Astrocyte (in vitro differentiated cells and primary cell): ENCODE results near the gene DUOXA1. TPM values are rescaled to one million over a fixed set of nuclear protein-coding genes. Genes with fewer than 3 reads are reported as not detected.

ENCODE experiments used
- DNase-seq: peaks from one replicate; pipeline ENCODE4 v3.0.0-alpha.2; 2010; ENCODE audit warnings: low read depth
- FAIRE-seq: peaks from 2 replicates; lab custom pipeline; 2011; peaks lifted over from hg19 to GRCh38; lab: Jason Lieb, UNC
- H2AFZ ChIP-seq: 2 replicates; pipeline ENCODE4 v1.6.0; 2012; ENCODE audit warnings: low read depth, low read length, inconsistent platforms
- H3K27ac ChIP-seq: 2 replicates; pipeline ENCODE4 v1.5.1; 2011; ENCODE audit warnings: low read depth, low read length, inconsistent platforms
- H3K27me3 ChIP-seq: 2 replicates; pipeline ENCODE4 v1.6.0; 2011; ENCODE audit warnings: low read length, inconsistent platforms; ENCODE audit not compliant: insufficient read depth
- H3K36me3 ChIP-seq: 2 replicates; pipeline ENCODE4 v1.5.1; 2011; ENCODE audit warnings: low read length, inconsistent platforms; ENCODE audit not compliant: insufficient read depth
- H3K4me1 ChIP-seq: 2 replicates; pipeline ENCODE4 v1.5.1; 2011; ENCODE audit warnings: low read length, inconsistent platforms; ENCODE audit not compliant: insufficient read depth
- H3K4me2 ChIP-seq: 2 replicates; pipeline ENCODE4 v1.6.0; 2012; ENCODE audit warnings: low read length, inconsistent platforms
- H3K4me3 ChIP-seq: 2 replicates; pipeline ENCODE4 v1.5.1; 2011; ENCODE audit warnings: low read depth, mild to moderate bottlenecking, low read length, inconsistent platforms; ENCODE audit not compliant: insufficient read depth
- H3K79me2 ChIP-seq: 2 replicates; pipeline ENCODE4 v1.6.0; 2012; ENCODE audit warnings: mild to moderate bottlenecking, low read length, inconsistent platforms; ENCODE audit not compliant: insufficient read depth
- H3K9ac ChIP-seq: 2 replicates; pipeline ENCODE4 v1.6.0; 2012; ENCODE audit warnings: mild to moderate bottlenecking, low read length, inconsistent platforms
- H3K9me3 ChIP-seq: 2 replicates; pipeline ENCODE4 v1.5.1; 2012; ENCODE audit warnings: low read depth, mild to moderate bottlenecking, low read length, inconsistent platforms; ENCODE audit not compliant: insufficient read depth
- H4K20me1 ChIP-seq: 2 replicates; pipeline ENCODE4 v1.6.0; 2012; ENCODE audit warnings: low read length, inconsistent platforms; ENCODE audit not compliant: insufficient read depth
- H3K27ac Mint-ChIP-seq: one replicate; pipeline ENCODE4 v1.8.0; 2021; ENCODE audit warnings: mild to moderate bottlenecking, mixed read lengths; ENCODE audit not compliant: unreplicated experiment
- H3K27me3 Mint-ChIP-seq: one replicate; pipeline ENCODE4 v1.8.0; 2021; ENCODE audit warnings: low read depth, mixed read lengths; ENCODE audit not compliant: unreplicated experiment
- H3K36me3 Mint-ChIP-seq: one replicate; pipeline ENCODE4 v1.8.0; 2021; ENCODE audit warnings: low read depth, mixed read lengths; ENCODE audit not compliant: unreplicated experiment
- H3K4me1 Mint-ChIP-seq: one replicate; pipeline ENCODE4 v1.8.0; 2021; ENCODE audit warnings: low read depth, mixed read lengths; ENCODE audit not compliant: unreplicated experiment
- H3K4me3 Mint-ChIP-seq: one replicate; pipeline ENCODE4 v1.8.0; 2021; ENCODE audit warnings: mild to moderate bottlenecking, moderate library complexity, mixed read lengths; ENCODE audit not compliant: unreplicated experiment
- H3K9me3 Mint-ChIP-seq: one replicate; pipeline ENCODE4 v1.8.0; 2021; ENCODE audit warnings: mild to moderate bottlenecking, mixed read lengths; ENCODE audit not compliant: unreplicated experiment
- EZH2 ChIP-seq: IDR thresholded peaks from 2 replicates; pipeline ENCODE4 v1.6.1; 2012; ENCODE audit warnings: mild to moderate bottlenecking, low read length, inconsistent platforms; ENCODE audit not compliant: insufficient read depth
- total RNA-seq: library from RNA; stranded (reverse); gene quantifications from 2 replicates; pipeline ENCODE4 v1.2.1, GENCODE V29; 2021
- TF ChIP-seq, protein P1 (sequence below): IDR thresholded peaks from 2 replicates; pipeline ENCODE4 v1.5.1; 2011; ENCODE audit warnings: low read depth, mild to moderate bottlenecking, inconsistent platforms, low read length, moderate library complexity; ENCODE audit not compliant: insufficient read depth

Gene DUOXA1
- total RNA-seq, 1 donor from 2014 or later, result 0.66 TPM

GRCh38 chr15:45151998-45152828, 22.5 kb upstream of the DUOXA1 start:
- no peak overlapping the region for H3K9ac ChIP-seq
- Mint-ChIP-seq H3K27me3 (peaks cover 9% of the 10 kb centered on the region), H3K27ac (no peak overlapping the region), H3K4me3 (no peak overlapping the region), H3K9me3 (peaks cover 1% of the 10 kb centered on the region), H3K4me1 (peaks cover 8% of the 10 kb centered on the region), H3K36me3 (peaks cover 9% of the 10 kb centered on the region)
- H3K36me3 ChIP-seq, result no peaks in the 10 kb centered on the region
- H3K9me3 ChIP-seq, result no peaks in the 10 kb centered on the region
- H3K4me1 ChIP-seq, result peaks cover 5% of the 10 kb centered on the region
- no peak overlapping the region for H2AFZ ChIP-seq
- FAIRE-seq (no peak), DNase-seq (no peak)
- no peak overlapping the region for H3K27ac ChIP-seq
- no peak overlapping the region for H3K4me2 ChIP-seq
- TF ChIP-seq EZH2, result no peak
- TF ChIP-seq, protein P1, sequence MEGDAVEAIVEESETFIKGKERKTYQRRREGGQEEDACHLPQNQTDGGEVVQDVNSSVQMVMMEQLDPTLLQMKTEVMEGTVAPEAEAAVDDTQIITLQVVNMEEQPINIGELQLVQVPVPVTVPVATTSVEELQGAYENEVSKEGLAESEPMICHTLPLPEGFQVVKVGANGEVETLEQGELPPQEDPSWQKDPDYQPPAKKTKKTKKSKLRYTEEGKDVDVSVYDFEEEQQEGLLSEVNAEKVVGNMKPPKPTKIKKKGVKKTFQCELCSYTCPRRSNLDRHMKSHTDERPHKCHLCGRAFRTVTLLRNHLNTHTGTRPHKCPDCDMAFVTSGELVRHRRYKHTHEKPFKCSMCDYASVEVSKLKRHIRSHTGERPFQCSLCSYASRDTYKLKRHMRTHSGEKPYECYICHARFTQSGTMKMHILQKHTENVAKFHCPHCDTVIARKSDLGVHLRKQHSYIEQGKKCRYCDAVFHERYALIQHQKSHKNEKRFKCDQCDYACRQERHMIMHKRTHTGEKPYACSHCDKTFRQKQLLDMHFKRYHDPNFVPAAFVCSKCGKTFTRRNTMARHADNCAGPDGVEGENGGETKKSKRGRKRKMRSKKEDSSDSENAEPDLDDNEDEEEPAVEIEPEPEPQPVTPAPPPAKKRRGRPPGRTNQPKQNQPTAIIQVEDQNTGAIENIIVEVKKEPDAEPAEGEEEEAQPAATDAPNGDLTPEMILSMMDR, result no peak
- H3K27me3 ChIP-seq, result no peaks in the 10 kb centered on the region
- H3K4me3 ChIP-seq, result no peak overlapping the region
- H3K79me2 ChIP-seq, result no peaks in the 10 kb centered on the region
- no peaks in the 10 kb centered on the region for H4K20me1 ChIP-seq

GRCh38 chr15:45150997-45151396, 21.3 kb upstream of the DUOXA1 start:
- FAIRE-seq (no peak), DNase-seq (no peak)
- no peak for TF ChIP-seq EZH2
- TF ChIP-seq, protein P1, result no peak
- H3K27ac Mint-ChIP-seq, result no peak overlapping the region
- Histone ChIP-seq H3K4me1 (no peaks in the 10 kb centered on the region), H3K79me2 (no peaks in the 10 kb centered on the region), H2AFZ (no peak overlapping the region), H4K20me1 (no peaks in the 10 kb centered on the region), H3K9ac (no peak overlapping the region), H3K36me3 (no peaks in the 10 kb centered on the region), H3K9me3 (no peaks in the 10 kb centered on the region), H3K4me3 (no peak overlapping the region), H3K4me2 (no peak overlapping the region), H3K27ac (no peak overlapping the region), H3K27me3 (peaks cover 2% of the 10 kb centered on the region)
- H3K36me3 Mint-ChIP-seq, result peaks cover 9% of the 10 kb centered on the region
- peaks cover 1% of the 10 kb centered on the region for H3K9me3 Mint-ChIP-seq
- no peaks in the 10 kb centered on the region for H3K4me1 Mint-ChIP-seq
- H3K4me3 Mint-ChIP-seq, result no peak overlapping the region
- peaks cover 11% of the 10 kb centered on the region for H3K27me3 Mint-ChIP-seq

DNA sequence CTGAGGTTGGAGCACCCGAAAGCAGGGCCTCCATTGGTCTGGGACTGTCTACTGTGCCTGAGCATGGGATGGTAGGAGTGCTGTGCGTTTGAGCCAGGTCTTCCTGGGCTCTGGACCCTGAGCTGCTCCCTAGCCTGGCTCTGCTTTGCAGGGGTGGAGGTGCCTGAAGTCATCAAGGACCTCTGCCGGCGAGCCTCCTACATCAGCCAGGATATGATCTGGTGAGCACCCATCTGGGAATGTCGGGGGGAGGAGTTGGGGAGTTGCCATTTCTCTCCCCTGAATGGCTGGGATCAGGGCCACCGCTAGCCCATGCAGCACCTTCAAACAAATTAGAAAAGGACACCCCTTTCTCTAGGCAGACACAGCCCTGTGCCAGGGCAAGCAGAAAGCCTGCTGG, 20.8 kb upstream of the DUOXA1 start:
- H3K9me3 ChIP-seq, result no peaks in the 10 kb centered on the region
- no peak overlapping the region for H3K4me2 ChIP-seq
- H3K27me3 ChIP-seq, result peaks cover 3% of the 10 kb centered on the region
- Mint-ChIP-seq H3K27ac (no peak overlapping the region), H3K27me3 (peaks cover 14% of the 10 kb centered on the region), H3K9me3 (peaks cover 1% of the 10 kb centered on the region), H3K4me1 (no peaks in the 10 kb centered on the region), H3K4me3 (no peak overlapping the region), H3K36me3 (peaks cover 9% of the 10 kb centered on the region)
- peak; percentile 15 for DNase-seq
- FAIRE-seq, result no peak
- H4K20me1 ChIP-seq, result no peaks in the 10 kb centered on the region
- H3K27ac ChIP-seq, result no peak overlapping the region
- no peak overlapping the region for H3K4me3 ChIP-seq
- H3K79me2 ChIP-seq, result no peaks in the 10 kb centered on the region
- no peak overlapping the region for H2AFZ ChIP-seq
- no peaks in the 10 kb centered on the region for H3K4me1 ChIP-seq
- TF ChIP-seq, protein P1, result no peak
- no peak for TF ChIP-seq EZH2
- no peak overlapping the region for H3K9ac ChIP-seq
- H3K36me3 ChIP-seq, result no peaks in the 10 kb centered on the region
